ENCODE results near the gene LRRC72. TPM values are rescaled to one million over a fixed set of nuclear protein-coding genes. Genes with fewer than 3 reads are reported as not detected.
"Not testable (repeated sequence)": the region's sequence is repeated elsewhere in the genome, so short reads cannot be mapped to it uniquely, and the experiment has no call there.

Gene LRRC72
- total and polyA plus RNA-seq, 11 donors, result not detected

DNA sequence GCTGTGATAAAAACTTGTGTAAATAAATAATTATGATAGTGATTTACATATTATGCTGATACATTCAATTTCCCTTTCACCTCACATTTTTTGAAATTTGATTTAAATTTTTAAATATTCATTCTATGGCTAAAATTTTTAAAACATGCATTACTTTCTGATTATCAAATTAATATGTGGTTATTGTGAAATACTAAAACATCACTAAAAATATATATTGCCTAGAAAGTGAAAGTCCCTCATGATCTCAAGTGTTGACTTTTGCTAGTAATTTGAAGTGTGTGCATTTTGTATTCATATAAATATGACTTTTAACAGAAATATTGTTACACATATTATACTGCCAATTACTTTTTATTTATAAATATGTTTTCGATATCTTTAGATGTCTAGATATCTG is 3.1 kb downstream of the LRRC72 start:
- TF ChIP-seq POLR2A (IDR thresholded peaks at IDR 0.05), result no peak
- TF ChIP-seq, protein P1, sequence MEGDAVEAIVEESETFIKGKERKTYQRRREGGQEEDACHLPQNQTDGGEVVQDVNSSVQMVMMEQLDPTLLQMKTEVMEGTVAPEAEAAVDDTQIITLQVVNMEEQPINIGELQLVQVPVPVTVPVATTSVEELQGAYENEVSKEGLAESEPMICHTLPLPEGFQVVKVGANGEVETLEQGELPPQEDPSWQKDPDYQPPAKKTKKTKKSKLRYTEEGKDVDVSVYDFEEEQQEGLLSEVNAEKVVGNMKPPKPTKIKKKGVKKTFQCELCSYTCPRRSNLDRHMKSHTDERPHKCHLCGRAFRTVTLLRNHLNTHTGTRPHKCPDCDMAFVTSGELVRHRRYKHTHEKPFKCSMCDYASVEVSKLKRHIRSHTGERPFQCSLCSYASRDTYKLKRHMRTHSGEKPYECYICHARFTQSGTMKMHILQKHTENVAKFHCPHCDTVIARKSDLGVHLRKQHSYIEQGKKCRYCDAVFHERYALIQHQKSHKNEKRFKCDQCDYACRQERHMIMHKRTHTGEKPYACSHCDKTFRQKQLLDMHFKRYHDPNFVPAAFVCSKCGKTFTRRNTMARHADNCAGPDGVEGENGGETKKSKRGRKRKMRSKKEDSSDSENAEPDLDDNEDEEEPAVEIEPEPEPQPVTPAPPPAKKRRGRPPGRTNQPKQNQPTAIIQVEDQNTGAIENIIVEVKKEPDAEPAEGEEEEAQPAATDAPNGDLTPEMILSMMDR (IDR thresholded peaks at IDR 0.05), result no peak
- Histone ChIP-seq H3K4me1 (no peaks in the 10 kb centered on the region), H3K36me3 (no peaks in the 10 kb centered on the region), H3K9me3 (no peaks in the 10 kb centered on the region), H3K27ac (no peak overlapping the region), H3K4me3 (no peak overlapping the region), H3K27me3 (no peaks in the 10 kb centered on the region)
- intact Hi-C loops (cut with DNase I), result no loop called here
- 90 to 98% (median 94%) methylated on average over 1 of the region's 1 CpG for WGBS, 4 donors
- ATAC-seq (no peak), DNase-seq (no peak)

DNA sequence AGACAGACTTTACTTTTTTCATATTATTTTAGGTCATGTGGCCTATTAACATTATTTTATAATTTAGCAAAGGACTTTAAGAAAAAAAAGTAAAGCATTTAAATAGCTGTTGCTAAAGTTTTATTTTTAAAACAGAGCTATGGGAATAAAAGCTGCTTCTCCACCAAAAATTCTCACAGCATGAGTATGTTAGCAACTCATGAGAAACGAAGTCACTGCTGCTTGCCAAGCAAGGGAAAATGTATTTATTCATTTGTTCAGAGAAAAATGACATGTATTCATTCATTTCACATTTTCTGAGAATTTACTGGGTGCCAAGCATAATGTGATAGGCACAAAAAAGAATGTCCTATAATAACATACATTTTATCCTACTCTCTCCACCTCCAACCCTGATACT is 5.1 kb downstream of the LRRC72 start:
- Histone ChIP-seq H3K9me3 (no peaks in the 10 kb centered on the region), H3K4me1 (no peaks in the 10 kb centered on the region), H3K36me3 (no peaks in the 10 kb centered on the region), H3K4me3 (no peak overlapping the region), H3K27me3 (no peaks in the 10 kb centered on the region), H3K27ac (no peak overlapping the region)
- ATAC-seq (no peak), DNase-seq (no peak)
- intact Hi-C loops (cut with DNase I), result no loop called here
- WGBS, 4 donors, result 57 to 69% (median 64%) methylated on average over 1 of the region's 1 CpG
- TF ChIP-seq, protein P1 (IDR thresholded peaks at IDR 0.05), result no peak
- TF ChIP-seq POLR2A (IDR thresholded peaks at IDR 0.05), result no peak

DNA sequence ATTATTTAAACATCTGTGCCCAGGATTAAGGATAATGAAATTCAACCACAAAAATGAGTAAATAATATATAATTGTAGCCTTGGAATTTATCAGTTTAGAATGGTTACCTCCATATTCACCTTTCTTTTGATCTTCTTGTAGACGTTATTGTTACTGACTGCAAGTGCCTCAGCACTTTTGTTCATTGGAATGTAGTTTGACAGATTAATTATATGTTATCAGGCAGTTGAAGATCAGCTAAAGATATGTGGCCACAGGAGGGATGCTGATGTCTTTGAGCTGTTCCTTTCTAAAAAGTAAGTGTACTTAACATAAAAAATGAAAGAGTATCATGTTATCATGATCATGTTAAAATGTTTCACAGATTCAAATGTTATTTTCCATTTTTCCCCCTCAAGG is 5.6 kb downstream of the LRRC72 start:
- 48 to 54% (median 50%) methylated on average over 1 of the region's 1 CpG for WGBS, 4 donors
- no peak for ATAC-seq
- no peaks in the 10 kb centered on the region for H3K9me3 ChIP-seq
- H3K27ac ChIP-seq, result no peak overlapping the region
- H3K4me1 ChIP-seq, result no peaks in the 10 kb centered on the region
- no peak overlapping the region for H3K4me3 ChIP-seq
- H3K27me3 ChIP-seq, result no peaks in the 10 kb centered on the region
- H3K36me3 ChIP-seq, result no peaks in the 10 kb centered on the region
- TF ChIP-seq, protein P1 (IDR thresholded peaks at IDR 0.05), result no peak
- TF ChIP-seq POLR2A (IDR thresholded peaks at IDR 0.05), result no peak
- DNase-seq, result no peak
- intact Hi-C loops (cut with DNase I), result no loop called here

DNA sequence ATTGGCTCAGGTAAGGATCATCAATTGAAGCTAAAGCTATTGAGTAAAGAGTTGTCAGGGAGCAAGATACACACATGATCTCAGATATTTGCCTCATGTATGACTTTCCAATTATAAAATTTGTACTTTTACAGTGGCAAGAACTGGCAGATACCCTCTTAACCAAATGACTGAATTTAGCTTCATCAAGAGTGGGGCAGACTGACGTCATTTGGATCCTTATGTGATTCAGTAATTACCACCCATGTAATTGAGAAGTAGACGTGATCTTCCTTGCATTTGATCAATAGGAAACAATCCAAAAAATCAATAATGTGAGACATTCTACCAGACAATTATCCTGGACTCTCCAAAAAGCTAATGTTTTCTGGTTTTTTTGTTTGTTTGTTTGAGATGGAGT is 8.9 kb downstream of the LRRC72 start:
- ATAC-seq, result no peak
- 89 to 93% (median 91%) methylated on average over 2 of the region's 2 CpGs for WGBS, 4 donors
- intact Hi-C loops (cut with DNase I), result no loop called here

DNA sequence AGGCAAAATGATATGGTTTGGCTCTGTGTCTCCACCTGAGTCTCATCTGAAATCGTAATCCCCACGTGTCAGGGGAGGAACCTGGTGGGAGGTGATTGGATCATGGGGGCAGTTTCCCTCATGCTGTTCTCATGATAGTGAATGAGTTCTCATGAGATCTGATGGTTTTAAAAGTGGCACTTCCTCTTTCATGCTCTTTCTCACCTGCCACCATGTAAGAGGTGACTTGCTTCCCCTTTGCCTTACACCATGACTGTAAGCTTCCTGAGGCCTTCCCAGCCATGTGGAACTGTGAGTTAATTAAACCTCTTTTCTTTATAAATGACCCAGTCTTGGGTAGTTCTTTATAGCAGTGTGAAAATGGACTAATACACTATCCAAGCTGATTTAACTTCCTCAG is 13.9 kb downstream of the LRRC72 start:
- intact Hi-C loops (cut with DNase I); H3K27ac ChIP-seq; H3K9me3 ChIP-seq; ATAC-seq; H3K36me3 ChIP-seq; H3K4me3 ChIP-seq; H3K4me1 ChIP-seq; H3K27me3 ChIP-seq; DNase-seq: not testable (repeated sequence)
- WGBS, 4 donors, result 93 to 98% (median 95%) methylated on average over 2 of the region's 2 CpGs

More for the DNA sequence above, 8.9 kb downstream of the LRRC72 start:
- H3K4me3 ChIP-seq, result no peak overlapping the region
- no peak for DNase-seq
- H3K9me3 ChIP-seq, result no peaks in the 10 kb centered on the region
- no peak overlapping the region for H3K27ac ChIP-seq
- TF ChIP-seq POLR2A (IDR thresholded peaks at IDR 0.05), result no peak
- TF ChIP-seq, protein P1 (IDR thresholded peaks at IDR 0.05), result no peak
- H3K36me3 ChIP-seq, result no peaks in the 10 kb centered on the region
- H3K4me1 ChIP-seq, result no peaks in the 10 kb centered on the region
- H3K27me3 ChIP-seq, result no peaks in the 10 kb centered on the region
